ENCODE data around the gene NTNG1. TPM values are rescaled to one million over a fixed set of nuclear protein-coding genes. Genes with fewer than 3 reads are reported as not detected.
"Not testable (repeated sequence)": the region's sequence is repeated elsewhere in the genome, so short reads cannot be mapped to it uniquely, and the experiment has no call there.

NTNG1 gene
- total and polyA plus RNA-seq, 9 donors = 0.28 to 9.1 (median 0.97) TPM

- Histone ChIP-seq H3K36me3 (no peaks in the 10 kb centered on the region), H3K4me3 (no peak overlapping the region), H3K27ac (no peak overlapping the region), H3K4me1 (ENCODE audit: insufficient read depth) (no peaks in the 10 kb centered on the region), H3K9me3 (no peaks in the 10 kb centered on the region), H3K27me3 (no peaks in the 10 kb centered on the region)
- WGBS, 3 donors = 68 to 88% (median 83%) methylated on average over 1 of the region's 1 CpG
- no peak for DNase-seq
- TF ChIP-seq, protein P1, sequence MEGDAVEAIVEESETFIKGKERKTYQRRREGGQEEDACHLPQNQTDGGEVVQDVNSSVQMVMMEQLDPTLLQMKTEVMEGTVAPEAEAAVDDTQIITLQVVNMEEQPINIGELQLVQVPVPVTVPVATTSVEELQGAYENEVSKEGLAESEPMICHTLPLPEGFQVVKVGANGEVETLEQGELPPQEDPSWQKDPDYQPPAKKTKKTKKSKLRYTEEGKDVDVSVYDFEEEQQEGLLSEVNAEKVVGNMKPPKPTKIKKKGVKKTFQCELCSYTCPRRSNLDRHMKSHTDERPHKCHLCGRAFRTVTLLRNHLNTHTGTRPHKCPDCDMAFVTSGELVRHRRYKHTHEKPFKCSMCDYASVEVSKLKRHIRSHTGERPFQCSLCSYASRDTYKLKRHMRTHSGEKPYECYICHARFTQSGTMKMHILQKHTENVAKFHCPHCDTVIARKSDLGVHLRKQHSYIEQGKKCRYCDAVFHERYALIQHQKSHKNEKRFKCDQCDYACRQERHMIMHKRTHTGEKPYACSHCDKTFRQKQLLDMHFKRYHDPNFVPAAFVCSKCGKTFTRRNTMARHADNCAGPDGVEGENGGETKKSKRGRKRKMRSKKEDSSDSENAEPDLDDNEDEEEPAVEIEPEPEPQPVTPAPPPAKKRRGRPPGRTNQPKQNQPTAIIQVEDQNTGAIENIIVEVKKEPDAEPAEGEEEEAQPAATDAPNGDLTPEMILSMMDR (IDR thresholded peaks at IDR 0.05) = no peak
- TF ChIP-seq EP300 (IDR thresholded peaks at IDR 0.05) (no peak), POLR2A (IDR thresholded peaks at IDR 0.05) (no peak)
- intact Hi-C loops (cut with DNase I) = no loop called here
Measured at GRCh38 chr1:107162745-107163144, 21.9 kb downstream of the NTNG1 start.

DNA sequence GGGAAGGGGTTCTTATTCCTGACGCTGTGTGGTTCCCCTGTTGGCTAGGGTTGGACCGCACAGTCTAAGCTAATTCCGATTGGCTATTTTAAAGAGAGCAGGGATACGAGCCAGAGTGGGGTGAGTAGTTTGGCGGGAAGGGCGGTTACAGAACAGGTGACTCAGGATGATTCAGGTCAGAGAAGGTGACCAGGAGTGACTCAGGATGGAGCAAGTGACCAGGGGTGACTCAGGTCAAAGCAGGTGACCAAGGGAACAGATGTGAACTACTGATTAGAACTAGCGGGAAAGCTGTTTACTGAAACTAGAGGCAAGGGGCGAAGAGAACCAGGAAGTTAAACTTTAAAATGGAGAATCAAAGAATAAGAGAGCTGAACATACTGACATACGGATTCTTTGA is 24.1 kb downstream of the NTNG1 start:
- H3K27ac ChIP-seq; H3K9me3 ChIP-seq; H3K27me3 ChIP-seq; H3K4me3 ChIP-seq; DNase-seq; H3K36me3 ChIP-seq; H3K4me1 ChIP-seq (ENCODE audit: insufficient read depth); intact Hi-C loops (cut with DNase I): not testable (repeated sequence)
- 92 to 94% (median 94%) methylated on average over 9 of the region's 9 CpGs for WGBS, 3 donors

DNA sequence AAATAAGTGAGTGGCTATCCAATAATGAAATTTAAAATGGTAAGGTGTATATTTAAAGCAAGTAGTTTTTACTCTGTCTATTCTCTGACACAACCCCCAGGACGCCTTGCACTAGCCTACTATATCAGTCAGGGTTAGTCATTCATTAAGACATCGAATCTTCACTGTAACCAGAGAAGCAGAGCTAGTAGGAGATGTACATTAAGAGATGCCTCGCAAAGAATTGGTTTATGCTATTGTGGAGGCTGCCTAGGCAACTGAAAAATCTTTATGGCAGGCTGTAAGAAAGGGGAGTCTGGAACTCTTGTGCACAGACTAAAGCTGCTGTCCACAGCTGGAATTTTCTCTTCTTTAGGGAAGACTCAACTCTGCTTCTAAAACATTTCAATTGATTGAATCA is 28.8 kb downstream of the NTNG1 start:
- no peaks in the 10 kb centered on the region for H3K27me3 ChIP-seq
- H3K27ac ChIP-seq = no peak overlapping the region
- H3K4me3 ChIP-seq = no peak overlapping the region
- 78 to 86% (median 79%) methylated on average over 3 of the region's 3 CpGs for WGBS, 3 donors
- H3K36me3 ChIP-seq = no peaks in the 10 kb centered on the region
- DNase-seq = no peak
- TF ChIP-seq, protein P1 (IDR thresholded peaks at IDR 0.05) = no peak
- no peak for TF ChIP-seq EP300 (IDR thresholded peaks at IDR 0.05)
- H3K9me3 ChIP-seq = no peaks in the 10 kb centered on the region
- H3K4me1 ChIP-seq (ENCODE audit: insufficient read depth) = no peaks in the 10 kb centered on the region
- intact Hi-C loops (cut with DNase I) = no loop called here

DNA sequence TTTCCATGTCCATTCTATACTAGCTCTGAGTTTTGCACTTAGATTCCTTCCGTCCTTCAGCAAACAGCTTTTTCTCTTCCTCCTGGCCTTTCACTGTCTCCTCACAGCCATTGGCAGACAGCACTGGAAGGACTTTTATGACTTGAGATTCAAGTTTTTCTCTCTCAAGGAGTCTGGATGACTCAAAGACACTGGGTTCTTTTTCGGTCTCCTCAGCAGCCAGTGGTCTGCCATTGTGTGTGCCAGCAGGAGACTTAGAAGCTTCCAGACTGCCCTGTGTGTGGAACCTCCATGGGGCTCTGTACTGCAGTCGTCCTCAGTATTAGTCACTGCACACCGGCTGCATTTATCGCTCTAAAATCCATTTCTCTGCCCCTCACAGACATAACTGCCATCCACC is 30.5 kb downstream of the NTNG1 start:
- Histone ChIP-seq H3K27me3 (no peaks in the 10 kb centered on the region), H3K4me1 (ENCODE audit: insufficient read depth) (no peaks in the 10 kb centered on the region), H3K9me3 (no peaks in the 10 kb centered on the region), H3K36me3 (no peaks in the 10 kb centered on the region), H3K27ac (no peak overlapping the region), H3K4me3 (no peak overlapping the region)
- DNase-seq = no peak
- TF ChIP-seq, protein P1 (IDR thresholded peaks at IDR 0.05) = no peak
- TF ChIP-seq POLR2A (IDR thresholded peaks at IDR 0.05) (no peak), EP300 (IDR thresholded peaks at IDR 0.05) (no peak)
- WGBS, 3 donors = 68 to 81% (median 79%) methylated on average over 5 of the region's 5 CpGs
- intact Hi-C loops (cut with DNase I) = no loop called here

DNA sequence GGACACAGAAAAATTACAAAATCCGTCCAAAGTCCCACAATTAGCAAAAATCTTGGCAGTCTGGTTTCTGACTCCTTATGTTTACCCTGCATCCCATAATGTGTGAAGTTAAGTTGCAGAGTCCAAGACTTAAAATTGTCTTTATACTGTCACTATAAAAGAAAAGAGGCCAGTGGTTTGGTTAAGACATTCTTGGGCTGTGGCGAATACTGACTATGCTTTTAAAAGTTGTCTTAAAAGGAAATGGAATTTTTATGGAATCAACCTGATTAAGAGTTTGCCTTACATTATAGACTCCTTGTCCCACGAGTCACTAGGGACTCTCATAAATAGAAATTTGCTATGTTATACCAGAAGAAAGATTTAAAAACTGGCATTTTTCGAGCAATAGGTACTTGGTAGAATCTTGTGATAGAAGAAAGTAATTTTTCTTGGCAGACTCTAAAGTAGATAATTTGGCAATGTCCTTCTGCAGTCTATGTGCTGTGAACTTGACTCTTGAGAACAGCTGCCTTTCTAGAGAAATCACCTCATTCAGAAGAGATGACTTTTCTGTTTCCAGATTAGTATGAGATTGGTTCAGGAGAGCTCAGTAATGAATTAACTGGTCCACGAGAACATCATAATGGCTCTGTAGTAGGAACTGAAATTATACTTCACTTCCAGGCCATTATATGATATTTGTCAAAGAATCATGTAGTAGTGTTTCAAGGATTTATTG is 31.8 kb downstream of the NTNG1 start:
- no peaks in the 10 kb centered on the region for H3K4me1 ChIP-seq (ENCODE audit: insufficient read depth)
- WGBS, 3 donors = 73 to 80% (median 76%) methylated on average over 5 of the region's 5 CpGs
- TF ChIP-seq, protein P1 (IDR thresholded peaks at IDR 0.05) = no peak
- TF ChIP-seq POLR2A (IDR thresholded peaks at IDR 0.05) = no peak
- TF ChIP-seq EP300 (IDR thresholded peaks at IDR 0.05) = no peak
- no peaks in the 10 kb centered on the region for H3K27me3 ChIP-seq
- no peaks in the 10 kb centered on the region for H3K36me3 ChIP-seq
- H3K9me3 ChIP-seq = no peaks in the 10 kb centered on the region
- no peak for DNase-seq
- intact Hi-C loops (cut with DNase I) = no loop called here
- H3K27ac ChIP-seq = no peak overlapping the region
- H3K4me3 ChIP-seq = no peak overlapping the region

All from ovary (tissue), 9 donors.